Fibroblast of lung (primary cell): Measurements from ENCODE around the gene COL5A3.

Experiments used
- EZH2 ChIP-seq: IDR thresholded peaks from 2 replicates; pipeline ENCODE4 v1.5.1; 2012; ENCODE audit warnings: low read length, control low read depth, mild to moderate bottlenecking; ENCODE audit errors: missing control alignments
- TF ChIP-seq, protein P1 (sequence below), 2 donors: IDR thresholded peaks in 1 of 2; conservative IDR thresholded peaks in 1 of 2; 1 replicate in 1 of 2; 2 replicates in 1 of 2; pipeline ENCODE4 v1.5.1; 2011 to 2012; ENCODE audit warnings: low read length in 2 of 2, control low read depth in 1 of 2, inconsistent platforms in 1 of 2, low read depth in 1 of 2, mild to moderate bottlenecking in 1 of 2

DNA sequence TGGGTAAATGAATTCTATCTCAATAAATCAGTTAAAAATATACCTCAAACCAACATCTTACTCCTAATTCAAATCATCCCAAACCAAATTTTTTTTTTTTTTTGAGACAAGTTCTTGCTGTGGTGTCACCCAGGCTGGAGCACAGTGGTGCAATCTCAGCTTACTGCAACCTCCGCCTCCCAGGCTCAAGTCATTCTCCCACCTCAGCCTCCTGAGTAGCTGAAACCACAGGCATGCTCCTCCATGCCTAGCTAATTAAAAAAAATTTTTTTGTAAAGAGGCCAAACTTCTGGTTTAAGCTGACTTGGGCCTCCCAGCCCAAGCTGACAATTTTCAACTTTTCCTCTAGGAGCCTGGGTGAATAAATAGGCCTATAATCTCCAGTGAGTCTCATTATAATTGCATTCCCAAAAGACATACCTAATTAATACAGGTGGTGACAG, 51.9 kb downstream of the COL5A3 start:
- TF ChIP-seq, protein P1, sequence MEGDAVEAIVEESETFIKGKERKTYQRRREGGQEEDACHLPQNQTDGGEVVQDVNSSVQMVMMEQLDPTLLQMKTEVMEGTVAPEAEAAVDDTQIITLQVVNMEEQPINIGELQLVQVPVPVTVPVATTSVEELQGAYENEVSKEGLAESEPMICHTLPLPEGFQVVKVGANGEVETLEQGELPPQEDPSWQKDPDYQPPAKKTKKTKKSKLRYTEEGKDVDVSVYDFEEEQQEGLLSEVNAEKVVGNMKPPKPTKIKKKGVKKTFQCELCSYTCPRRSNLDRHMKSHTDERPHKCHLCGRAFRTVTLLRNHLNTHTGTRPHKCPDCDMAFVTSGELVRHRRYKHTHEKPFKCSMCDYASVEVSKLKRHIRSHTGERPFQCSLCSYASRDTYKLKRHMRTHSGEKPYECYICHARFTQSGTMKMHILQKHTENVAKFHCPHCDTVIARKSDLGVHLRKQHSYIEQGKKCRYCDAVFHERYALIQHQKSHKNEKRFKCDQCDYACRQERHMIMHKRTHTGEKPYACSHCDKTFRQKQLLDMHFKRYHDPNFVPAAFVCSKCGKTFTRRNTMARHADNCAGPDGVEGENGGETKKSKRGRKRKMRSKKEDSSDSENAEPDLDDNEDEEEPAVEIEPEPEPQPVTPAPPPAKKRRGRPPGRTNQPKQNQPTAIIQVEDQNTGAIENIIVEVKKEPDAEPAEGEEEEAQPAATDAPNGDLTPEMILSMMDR (conservative IDR thresholded peaks at IDR 0.05 in 1 of 2, IDR thresholded peaks at IDR 0.05 in 1 of 2; ENCODE audit: low read depth in 1 of 2, low read length in 2 of 2) = peak in 1 of 2 donors; percentile 8
- no peak for TF ChIP-seq EZH2
